Gastrocnemius medialis (tissue), 4 donors: ENCODE results near the gene NR1H4.

ENCODE experiments used
- POLR2A ChIP-seq, 2 donors: fragments of 450-650 bp; IDR thresholded peaks; one replicate each; pipeline ENCODE4 v1.6.1; 2017; ENCODE audit warnings: antibody characterized with exemption in 2 of 2, mild to moderate bottlenecking in 2 of 2, moderate library complexity in 2 of 2
- TF ChIP-seq, protein P1 (sequence below), 5 experiments: fragments of 450-650 bp in 3 of 5; fragments of 200-600 bp in 2 of 5; sonication (generic) in 2 of 5; IDR thresholded peaks in 4 of 5; conservative IDR thresholded peaks in 1 of 5; 1 replicate in 4 of 5; 2 replicates in 1 of 5; pipeline ENCODE4 v1.5.1; 2016 to 2019; ENCODE audit warnings: antibody characterized with exemption in 5 of 5, mild to moderate bottlenecking in 3 of 5, moderate library complexity in 3 of 5

DNA sequence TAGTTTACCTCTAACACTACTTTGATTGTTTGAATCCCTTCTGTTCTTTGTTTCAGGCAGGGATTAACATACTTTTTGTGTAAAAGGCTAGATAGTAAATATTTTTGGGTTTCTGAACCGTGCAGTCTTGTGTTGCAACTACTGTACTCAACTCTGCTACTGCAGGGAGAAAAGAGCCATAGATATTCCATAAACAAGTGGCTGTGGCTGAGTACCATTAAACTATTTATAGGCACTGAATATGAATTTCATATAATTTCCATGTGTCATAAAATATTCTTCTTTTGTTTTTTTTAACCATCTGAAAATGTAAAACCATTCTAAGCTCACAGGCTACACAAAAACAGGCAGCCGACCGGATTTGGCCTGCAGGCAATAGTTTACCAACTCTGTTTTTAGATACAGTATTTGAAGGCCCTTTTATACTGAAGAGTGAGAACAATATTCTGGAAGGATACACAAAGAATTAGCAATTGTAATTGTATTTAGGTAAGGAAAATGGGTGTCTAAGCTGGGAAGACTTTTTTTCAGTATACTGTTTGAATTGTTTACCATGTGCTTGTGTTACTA is 15.7 kb downstream of the NR1H4 start:
- TF ChIP-seq, protein P1, sequence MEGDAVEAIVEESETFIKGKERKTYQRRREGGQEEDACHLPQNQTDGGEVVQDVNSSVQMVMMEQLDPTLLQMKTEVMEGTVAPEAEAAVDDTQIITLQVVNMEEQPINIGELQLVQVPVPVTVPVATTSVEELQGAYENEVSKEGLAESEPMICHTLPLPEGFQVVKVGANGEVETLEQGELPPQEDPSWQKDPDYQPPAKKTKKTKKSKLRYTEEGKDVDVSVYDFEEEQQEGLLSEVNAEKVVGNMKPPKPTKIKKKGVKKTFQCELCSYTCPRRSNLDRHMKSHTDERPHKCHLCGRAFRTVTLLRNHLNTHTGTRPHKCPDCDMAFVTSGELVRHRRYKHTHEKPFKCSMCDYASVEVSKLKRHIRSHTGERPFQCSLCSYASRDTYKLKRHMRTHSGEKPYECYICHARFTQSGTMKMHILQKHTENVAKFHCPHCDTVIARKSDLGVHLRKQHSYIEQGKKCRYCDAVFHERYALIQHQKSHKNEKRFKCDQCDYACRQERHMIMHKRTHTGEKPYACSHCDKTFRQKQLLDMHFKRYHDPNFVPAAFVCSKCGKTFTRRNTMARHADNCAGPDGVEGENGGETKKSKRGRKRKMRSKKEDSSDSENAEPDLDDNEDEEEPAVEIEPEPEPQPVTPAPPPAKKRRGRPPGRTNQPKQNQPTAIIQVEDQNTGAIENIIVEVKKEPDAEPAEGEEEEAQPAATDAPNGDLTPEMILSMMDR (IDR thresholded peaks at IDR 0.05 in 4 of 5, conservative IDR thresholded peaks at IDR 0.05 in 1 of 5) = no peak
- TF ChIP-seq POLR2A (IDR thresholded peaks at IDR 0.05) = no peak
